NCI-H2196 (cell line): ENCODE measurements around the gene PKP3.
A peak's percentile ranks its signal among the peaks of the same experiment; 100 is the strongest.

Experiments used
- DNase-seq: peaks from one replicate; lab custom pipeline; 2025; ENCODE audit not compliant: unreplicated experiment; lab: John Stamatoyannopoulos, UW

Gene PKP3

DNA sequence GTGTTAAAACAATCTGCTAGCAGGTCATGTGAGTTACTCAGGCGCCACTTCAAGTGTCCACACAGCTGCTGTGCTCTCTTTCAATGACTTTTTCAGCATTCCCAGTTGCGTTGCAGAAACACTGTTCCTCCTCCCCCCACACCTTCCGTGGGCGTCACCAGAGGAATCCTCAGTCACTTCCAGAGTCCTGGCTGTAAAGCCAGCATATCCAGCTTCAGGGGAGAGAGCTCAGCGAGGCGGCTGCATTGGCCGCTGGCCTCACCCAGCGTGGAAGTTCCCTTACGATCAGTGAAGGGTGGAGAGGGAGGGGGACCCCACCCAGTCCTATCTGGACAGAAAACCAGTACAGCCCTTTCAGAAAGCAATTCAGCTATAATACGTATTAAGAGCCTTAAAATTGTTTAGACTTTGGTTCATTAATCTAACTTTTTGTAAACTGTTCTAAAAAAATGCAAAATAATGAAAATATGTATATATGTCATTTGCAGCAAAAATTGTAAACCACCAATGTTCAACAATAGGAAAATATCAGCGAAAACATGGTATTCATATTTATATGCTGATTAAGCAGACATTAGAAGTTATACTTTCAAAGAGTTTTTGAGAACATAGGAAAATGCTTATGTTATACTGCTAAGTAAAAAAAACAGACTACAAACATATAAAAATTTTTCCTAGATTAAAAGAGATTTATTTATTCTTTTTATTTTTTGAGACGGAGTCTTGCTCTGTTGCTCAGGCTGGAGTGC, 50.6 kb downstream of the PKP3 start:
- peak; percentile 83 for DNase-seq

DNA sequence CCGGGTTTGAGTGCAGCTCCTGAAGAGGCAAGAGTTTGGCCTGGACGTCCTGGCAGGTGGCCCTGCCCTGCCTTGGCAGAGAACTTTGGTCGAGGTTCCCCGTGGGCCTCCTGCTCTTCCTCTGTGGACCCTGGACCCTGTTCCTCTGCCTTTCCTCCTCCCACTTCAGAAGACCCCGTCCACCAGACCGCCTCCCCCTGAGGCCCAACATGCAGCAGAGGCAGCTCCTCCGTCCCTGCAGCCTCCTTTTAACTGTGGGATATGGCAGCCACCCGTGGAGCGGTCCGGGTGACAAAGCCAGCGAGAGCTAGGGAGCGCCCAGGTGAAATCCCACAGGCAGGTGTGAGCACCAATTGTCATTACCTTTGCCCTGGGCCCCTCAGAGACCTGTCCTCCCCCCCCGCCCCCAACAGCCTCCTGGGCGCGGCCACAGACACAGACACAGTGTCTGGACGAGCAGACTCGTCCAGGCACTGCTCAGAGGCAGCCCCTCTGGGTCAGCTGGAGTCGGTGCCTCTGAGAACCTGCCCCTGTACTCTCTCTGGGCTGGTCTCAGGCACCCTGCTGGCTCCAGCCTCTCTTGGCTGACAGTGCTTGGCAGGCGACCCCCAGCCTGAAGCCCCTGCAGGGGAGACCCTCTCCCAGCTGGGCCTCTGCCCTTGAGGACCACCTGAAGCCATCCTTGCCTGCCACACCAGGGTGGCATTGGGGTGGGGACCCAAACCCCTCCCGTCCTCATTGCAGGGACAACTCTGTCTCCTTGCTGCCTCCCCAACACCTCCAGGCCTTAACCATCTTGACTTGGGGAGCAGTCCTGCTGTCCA, 52.0 kb downstream of the PKP3 start:
- DNase-seq: peak; percentile 16

GRCh38 chr11:446891-447290, 52.9 kb downstream of the PKP3 start:
- DNase-seq: peak; percentile 61

DNA sequence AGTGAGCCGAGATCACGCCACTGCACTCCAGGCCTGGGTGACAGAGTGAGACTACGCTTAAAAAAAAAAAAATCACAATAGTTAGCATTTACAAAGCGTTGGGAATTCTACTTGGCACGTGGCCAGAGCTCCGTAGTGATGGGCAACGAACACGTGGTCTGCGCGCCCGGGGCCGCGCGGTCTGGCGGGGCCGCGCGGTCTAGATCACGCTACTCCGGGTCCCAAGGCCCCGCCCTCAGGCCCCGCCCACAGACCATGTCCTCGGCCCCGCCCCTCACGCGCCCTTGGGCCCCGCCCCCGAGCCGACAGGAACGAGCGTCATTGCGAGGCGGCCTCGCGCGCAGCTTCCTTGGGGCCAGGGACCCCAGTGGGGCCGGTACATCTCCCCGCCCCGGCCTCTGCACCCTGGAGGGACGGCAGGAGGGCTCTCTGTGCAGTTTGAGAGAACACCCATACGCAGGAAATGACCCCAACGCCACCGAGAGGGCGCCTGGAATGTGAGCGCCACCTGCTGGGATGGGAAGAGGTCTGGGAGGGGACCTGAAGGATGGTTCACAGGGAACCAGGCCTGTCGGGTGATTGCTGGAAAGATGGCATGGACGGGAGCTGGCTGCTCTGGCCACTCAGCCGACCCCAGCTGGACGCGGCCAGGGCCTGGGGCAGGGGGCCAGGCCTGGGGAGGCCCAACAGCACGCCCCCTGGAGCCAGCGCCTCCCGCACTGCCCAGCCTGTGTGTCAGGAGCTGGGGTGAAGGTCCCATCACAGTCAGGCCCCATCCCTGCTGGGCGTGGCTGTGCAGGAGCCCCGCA, 54.1 kb downstream of the PKP3 start:
- peak; percentile 98 for DNase-seq

GRCh38 chr11:449889-450808, 56.1 kb downstream of the PKP3 start, which contains the start of gene PTDSS2:
PTDSS2 (plus strand) TSS chr11:450279; CDS start chr11:450456, 177 bp downstream.
- DNase-seq: peak; percentile 95

DNA sequence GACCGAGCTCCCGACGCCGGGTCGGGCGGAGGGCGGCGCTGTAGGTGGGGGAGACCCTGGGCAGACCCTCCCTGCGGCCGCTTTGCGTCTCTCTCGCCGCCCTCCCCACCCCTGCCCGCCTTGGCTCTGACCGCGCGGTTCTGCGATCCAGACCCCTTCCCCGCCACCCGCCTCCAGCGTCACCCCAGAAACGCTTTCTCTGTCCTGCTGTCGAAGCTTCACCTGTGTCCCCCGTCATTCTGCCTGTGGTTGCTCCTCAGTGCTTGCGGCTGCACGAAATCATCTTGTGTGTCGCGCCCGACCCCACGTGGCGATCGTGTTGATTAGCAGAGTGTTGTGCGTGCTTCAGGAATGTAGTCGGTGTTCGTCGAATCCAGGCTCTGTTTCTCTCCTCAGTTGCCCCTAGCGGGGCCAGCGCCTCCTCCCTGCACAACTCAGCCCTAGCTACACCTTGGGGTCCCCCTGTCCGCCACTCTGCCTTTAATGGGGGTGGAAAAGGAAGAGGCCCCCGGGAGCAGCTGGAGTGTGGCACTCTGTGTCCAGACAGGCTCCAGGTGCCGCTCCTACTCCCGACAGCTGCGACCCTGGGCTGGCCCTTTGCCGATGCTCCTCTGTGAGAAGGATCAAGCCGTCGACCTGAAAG, 56.9 kb downstream of the PKP3 start:
- peak; percentile 58 for DNase-seq

DNA sequence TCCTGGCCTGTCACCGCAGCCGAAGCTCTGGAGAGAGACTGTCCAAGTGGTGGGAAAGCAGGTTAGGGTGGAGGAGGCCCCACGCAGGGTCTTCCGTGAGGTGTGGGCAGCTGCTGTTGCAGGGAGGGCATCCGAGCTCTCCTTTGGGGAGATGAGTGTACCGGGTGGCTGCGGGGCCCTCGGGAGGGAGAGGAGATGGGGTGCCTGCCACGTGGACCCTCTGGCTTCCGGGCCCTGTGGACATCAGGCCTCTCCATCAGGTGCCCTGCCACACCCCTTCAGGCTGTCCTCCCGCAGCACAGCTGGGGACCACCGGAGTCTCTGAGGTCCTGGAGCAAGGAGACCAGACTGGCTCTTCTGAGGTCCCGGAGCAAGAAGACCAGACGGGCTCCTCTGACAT, 57.7 kb downstream of the PKP3 start:
- DNase-seq: no peak

- DNase-seq: no peak
These were observed 58.3 kb downstream of the PKP3 start for GRCh38 chr11:452203-452744.

DNA sequence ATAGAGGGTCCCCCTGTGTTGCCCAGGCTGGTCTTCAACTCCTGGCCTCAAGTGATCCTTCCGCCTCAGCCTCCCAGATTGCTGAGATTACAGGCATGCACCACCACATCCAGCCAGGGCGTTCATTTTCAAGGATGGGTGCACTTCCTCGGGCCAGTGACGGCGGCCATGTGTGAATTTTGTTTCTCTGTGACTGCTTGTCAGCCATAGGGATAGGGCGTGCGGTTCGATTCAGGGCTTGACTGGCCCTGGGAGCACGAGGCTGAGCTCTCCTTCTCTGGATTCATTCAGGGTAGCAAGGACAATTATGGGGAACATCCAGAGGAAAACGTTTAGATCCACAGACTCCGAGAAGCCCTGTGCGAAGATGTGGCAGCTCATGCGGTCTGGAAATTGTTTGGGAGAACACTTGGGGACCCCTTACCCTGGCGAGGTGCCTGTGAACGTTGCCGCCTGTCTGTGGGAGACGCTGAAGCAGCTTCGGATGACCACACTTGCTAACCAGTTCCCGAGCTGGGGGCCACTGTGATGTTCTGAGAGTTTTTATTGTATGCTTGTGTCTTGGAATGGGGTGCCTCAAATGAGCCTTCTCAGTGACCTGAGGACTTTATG, 59.0 kb downstream of the PKP3 start:
- no peak for DNase-seq

- DNase-seq: no peak
These were observed 59.6 kb downstream of the PKP3 start for GRCh38 chr11:453564-453963.

GRCh38 chr11:454043-454442, 60.0 kb downstream of the PKP3 start:
- DNase-seq: no peak
